ENCODE results near the gene PPAT.
"Not testable (repeated sequence)": the region's sequence is repeated elsewhere in the genome, so short reads cannot be mapped to it uniquely, and the experiment has no call there.

Gene PPAT

GRCh38 chr4:56435140-56435926, at the start of gene PPAT:
PPAT (minus strand) TSS chr4:56435615; CDS start chr4:56435477, 138 bp downstream.
- peak; percentile 97 for DNase-seq (ENCODE audit: low spot score)

GRCh38 chr4:56480691-56481090, 45.3 kb upstream of the PPAT start:
- no peak for DNase-seq (ENCODE audit: low spot score)

DNA sequence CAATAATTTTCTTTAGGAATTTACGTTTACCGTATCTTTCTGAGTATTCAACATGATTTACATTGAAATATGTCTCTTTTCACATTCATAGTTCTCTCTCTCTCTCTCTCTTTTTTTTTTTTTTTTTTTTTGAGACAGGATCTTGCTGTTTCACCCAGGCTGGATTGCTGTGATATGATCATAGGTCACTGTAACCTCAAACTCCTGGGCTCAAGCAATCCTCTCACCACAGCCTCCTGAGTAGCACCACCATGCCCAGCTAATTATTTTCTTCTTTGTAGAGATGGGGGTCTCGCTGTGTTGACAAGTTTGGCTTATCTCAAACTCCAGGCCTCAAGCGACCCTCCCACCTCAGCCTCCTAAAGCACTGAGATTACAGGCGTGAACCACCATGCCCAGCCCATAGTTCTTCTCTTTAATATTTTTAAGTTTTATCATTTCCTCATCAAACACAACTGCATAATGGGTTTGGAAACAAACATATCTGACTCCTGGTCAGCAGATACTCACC, 41.8 kb upstream of the PPAT start:
- no peak for DNase-seq (ENCODE audit: low spot score)

DNA sequence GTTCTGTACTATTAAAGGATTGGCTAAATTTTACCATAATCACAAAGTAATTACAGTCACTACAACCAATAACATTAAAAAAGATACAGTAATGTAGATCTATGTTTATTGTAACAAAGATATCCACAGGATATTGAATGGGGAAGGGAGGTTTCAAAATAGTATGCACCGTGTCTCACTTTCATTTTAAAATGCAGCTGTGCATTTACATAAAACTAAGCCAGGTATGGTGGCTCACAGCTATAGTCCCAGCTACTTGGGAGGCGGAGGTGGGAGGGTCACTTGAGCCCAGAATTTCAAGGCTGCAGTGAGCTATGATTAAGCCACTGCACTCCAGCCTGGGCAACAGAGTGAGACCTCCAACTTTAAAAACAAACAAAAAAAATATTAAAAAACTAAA, 40.5 kb upstream of the PPAT start:
- DNase-seq (ENCODE audit: low spot score), result no peak

DNA sequence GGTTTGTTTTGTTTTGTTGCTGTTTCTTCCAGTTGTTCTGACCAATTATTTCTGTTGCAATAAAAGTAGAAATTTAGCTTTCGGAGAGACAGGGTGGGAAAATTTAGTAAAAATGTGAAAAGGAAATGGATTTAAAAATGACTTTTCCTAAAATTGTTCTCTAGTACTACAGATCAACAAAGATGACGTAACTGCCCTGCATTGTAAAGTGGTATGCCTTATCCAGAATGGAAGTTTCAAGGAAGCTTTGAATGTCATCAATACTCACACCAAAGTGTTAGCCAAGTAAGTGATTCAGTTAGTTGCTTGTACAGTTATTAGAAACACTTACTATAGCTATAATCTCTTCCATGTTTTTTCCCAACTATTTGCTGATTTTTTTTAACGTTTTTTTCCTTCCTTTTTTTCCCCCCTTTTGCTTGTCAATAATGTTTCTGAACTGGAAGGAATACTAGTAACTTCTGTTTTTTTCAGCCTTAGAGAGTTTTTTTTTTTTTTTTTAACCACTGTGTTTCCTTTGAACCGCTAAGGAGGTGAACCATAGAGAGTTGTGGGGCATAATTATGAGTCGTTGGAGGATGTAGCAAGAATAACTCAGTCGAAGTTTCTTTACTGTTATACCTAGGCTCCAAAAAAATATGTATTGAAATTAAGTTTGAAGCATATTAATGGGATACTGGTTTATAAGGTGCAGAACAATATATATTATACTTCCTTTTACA, 34.2 kb upstream of the PPAT start:
- DNase-seq (ENCODE audit: low spot score), result no peak

DNA sequence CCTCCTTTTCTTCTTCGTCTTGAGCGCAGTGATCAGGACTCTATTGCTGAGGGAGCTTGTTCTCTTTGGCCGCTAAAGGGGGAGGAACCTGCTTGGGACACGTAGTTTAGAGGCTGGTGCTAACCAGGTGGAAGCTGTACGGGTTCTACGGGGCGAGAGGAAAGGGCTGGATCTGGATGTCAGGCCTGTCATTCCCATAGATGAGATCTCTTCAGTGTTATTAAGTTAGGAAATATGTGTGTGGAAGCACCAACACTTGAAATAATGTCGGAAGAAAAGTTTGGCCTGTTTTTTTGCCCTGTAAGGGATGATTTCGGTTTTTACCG, 32.6 kb upstream of the PPAT start:
- DNase-seq (ENCODE audit: low spot score), result no peak

GRCh38 chr4:56467284-56468096, 32.1 kb upstream of the PPAT start, which contains the start of gene SRP72:
SRP72 (plus strand) TSS chr4:56467617; CDS start chr4:56467636, 19 bp downstream.
- peak; percentile 90 for DNase-seq (ENCODE audit: low spot score)

GRCh38 chr4:56466910-56467283, 31.5 kb upstream of the PPAT start:
- peak; percentile 5 for DNase-seq (ENCODE audit: low spot score)

DNA sequence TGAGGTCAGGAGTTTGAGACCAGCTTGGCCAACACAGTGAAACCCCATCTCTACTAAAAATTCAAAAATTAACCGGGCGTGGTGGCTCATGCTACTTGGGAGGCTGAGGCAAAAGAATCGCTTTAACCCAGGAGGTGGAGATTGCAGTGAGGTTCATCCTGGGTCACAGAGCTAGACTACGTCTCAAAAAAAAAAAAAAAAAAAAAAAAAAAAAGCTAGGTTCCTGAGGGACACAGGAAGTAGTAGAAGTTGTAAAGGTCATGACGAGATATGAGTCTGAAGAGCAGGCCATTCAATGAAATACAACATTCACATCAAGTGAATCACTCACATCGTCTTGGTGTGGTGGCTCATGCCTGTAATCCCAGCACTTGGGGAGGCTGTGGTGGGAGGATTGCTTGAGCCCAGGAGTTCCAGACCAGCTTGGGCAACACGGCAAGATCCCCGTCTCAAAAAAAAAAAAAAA, 30.9 kb upstream of the PPAT start:
- not testable (repeated sequence) for DNase-seq (ENCODE audit: low spot score)

DNA sequence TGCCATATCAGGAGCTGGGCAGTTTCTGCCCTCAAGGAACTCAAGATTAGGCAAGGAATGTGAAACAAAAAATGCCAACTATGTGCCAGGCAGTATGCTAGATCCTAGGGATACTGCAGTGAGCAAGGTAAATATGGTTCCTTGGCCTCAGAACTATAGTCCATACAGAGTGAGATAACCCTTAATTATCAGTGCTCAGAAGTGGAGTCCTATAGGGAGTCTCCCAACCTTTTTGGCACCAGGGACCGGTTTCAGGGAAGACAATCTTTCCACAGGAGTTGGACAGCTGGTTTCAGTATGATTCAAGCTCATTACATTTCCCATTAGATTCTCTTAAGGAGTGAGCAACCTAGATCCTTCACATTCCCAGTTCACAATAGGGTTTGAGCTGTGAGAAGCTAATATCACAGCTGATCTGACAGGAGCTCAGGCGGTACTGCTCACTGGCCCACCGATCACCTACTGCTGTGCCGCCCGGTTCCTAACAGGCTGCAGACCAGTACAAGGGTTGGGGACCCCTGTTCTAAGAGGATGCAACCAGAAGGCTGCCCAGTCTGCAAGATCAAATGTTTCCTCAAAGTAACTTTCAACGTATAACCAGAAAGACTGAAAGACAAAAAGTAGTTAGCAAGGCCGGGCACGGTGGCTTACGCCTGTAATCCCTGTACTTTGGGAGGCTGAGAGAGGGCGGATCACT, 30.3 kb upstream of the PPAT start:
- no peak for DNase-seq (ENCODE audit: low spot score)

DNA sequence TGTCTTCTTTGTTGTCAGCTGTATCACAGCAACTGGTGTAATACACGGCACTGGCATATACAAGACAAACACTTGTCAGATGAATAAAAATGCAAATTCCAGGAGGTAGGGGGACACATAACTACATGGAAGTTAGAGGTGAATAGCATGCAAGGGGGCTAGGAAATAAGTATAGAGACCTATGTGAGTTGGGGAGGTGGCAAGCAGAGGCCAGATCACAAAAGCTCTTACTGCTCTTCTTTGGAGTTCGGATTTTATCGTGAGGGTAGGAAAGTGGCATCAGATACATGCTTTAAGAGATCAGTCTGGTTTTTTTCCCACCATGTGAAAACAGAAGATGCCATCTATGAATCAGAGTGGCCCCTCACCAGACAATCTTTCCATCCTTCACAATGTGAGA, 29.2 kb upstream of the PPAT start:
- DNase-seq (ENCODE audit: low spot score), result no peak

GRCh38 chr4:56463711-56464110, 28.3 kb upstream of the PPAT start:
- no peak for DNase-seq (ENCODE audit: low spot score)

DNA sequence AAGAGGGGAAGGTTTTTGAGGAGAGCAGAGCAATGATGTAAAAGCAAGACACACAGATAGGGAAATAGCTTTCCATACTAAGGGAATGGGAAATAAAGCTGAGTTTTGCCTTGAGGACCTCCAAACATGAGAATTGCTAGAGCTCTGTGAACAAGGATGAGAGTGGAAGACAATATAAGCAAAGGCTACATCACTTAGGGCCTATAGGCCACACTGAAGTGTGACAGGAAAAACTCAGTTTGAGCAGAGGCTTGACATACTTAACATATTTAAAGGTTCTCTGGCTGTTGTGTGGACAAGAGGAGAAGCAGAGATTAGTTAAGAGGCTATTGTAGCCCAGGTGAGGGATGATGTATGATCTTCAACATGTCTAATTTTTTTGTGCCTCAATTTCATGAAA, 26.7 kb upstream of the PPAT start:
- DNase-seq (ENCODE audit: low spot score), result no peak

DNA sequence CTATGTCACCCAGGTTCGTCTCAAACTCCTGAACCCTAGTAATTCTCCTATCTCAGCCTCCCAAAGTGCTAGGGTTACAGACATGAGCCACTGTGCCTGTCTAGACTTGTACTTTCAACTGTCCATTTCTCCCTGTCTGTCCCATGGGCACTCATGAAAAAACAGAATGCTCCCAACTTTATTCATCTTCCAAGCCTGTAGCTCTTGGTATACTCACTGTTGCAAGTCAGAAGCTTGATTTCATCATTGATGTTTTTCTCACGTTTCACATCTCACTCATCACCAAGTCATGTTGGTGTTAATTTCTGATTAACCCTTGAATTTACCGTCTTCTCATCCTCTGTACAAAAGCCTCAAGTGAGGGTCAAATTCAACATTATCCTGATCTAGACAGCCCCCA, 24.7 kb upstream of the PPAT start:
- no peak for DNase-seq (ENCODE audit: low spot score)

DNA sequence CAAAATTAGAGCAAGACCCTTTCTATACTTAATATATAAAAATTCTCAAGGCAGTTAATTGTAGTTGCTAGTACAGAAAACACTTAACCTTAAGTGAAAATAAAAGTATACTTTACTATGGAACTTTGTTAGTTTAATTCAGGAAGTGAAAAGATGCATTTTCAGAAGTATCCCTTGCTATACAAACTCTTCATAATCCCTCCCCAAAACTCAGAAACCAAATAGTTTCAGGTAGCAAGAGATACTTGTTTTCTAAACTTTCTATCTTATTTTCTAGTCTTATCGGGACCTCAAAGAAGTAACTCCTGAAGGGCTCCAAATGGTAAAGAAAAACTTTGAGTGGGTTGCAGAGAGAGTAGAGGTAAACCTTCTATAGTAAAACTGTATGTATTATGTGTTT, 14.9 kb upstream of the PPAT start:
- DNase-seq (ENCODE audit: low spot score), result no peak

DNA sequence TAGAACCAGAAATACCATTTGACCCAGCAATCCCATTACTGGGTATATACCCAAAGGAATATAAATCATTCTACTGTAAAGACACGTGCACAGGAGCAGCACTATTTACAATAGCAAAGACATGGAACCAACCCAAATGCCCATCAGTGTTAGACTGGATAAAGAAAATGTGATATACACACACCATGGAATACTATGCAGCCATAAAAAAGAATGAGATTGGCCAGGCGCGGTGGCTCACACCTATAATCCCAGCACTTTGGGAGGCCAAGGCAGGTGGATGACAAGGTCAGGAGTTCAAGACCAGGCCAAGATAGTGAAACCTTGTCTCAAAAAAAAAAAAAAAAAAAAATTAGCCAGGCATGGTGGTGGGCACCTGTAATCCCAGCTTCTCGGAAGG, 14.1 kb upstream of the PPAT start:
- DNase-seq (ENCODE audit: low spot score), result not testable (repeated sequence)

- no peak for DNase-seq (ENCODE audit: low spot score)
Observed at GRCh38 chr4:56448301-56448700, 12.9 kb upstream of the PPAT start.

DNA sequence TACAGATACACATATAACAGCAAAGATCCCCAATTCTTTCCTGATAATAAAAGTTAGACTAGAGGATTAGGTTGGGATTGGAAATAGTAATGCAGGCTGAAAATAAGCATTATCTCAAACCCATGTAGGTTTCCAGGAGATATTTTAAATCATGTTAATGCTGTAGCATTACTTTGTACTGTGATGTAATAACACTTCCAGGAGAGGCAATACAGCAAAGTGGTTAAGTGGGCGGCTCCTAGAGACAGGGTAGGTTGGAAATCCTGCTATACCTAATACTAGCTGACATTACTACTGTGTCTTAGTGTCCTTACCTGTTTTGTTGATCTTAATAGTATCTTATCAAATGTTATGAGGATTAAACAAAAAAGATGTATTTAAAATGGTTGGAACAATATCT, 10.3 kb upstream of the PPAT start:
- no peak for DNase-seq (ENCODE audit: low spot score)

DNA sequence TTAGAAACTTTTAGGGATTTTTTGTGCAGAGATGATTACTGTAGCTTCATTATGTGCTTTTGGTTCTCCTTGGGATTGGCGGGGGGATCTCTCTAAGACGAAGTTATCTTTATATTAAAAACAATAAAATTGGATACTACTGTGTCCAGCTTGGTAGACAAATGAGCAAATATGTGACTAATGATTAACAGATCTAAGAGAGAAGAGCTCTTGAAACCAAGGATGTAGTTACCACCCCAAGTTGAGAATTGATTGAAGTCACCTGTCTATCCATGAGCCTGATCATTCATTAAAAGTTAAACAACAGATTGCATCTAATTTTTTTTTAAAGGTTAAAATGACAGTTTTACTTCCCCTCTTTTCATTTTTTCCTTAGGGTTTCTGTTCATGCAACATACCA, 9.3 kb upstream of the PPAT start:
- no peak for DNase-seq (ENCODE audit: low spot score)

DNA sequence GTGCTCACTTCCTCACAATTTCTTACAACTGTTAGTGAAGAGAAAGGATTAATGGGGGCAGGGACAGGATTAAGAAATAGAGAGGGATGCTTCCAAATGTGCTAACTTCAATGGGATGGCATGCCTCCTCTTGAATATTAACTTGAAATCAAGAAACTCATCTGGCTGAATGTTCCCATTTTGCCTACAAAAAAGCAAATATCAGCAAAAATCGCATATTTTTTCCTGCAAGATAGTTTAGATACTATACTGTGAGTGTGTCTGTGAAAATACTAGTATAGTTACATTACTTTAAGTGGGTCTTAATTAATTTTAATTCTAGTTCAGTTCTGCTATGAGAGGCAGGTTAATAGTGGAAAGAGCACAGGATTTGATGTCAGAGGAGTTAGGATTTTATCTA, 5.6 kb upstream of the PPAT start:
- DNase-seq (ENCODE audit: low spot score), result peak; percentile 14

GRCh38 chr4:56438766-56439165, 3.4 kb upstream of the PPAT start:
- DNase-seq (ENCODE audit: low spot score), result no peak

DNA sequence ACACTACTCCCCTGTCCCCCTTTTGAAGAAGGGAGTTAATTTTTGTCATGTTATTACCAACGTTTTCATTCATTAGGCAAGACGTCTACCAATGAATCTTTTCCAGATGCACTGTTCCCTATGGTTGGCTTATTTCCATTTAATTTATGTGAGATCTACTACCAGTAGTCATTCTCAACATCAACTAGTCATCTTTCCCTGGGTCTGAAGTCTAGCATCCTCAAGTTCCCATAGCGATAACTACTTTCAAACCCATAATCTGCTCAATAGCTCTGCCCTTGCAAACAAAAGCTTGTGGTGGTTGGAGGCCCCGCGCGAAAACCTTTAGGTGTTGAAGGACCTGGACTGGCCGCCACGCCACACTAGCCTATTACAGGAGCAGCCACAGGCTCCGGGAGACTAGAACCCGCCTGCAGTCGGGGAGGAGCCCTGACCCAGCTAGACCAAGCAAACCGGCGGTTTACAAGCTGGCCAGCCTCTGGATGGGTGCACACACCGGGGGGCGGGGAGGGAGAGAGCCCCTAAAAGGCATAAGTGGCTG, 746 bp downstream of the PPAT start:
- peak; percentile 23 for DNase-seq (ENCODE audit: low spot score)

Data from globus pallidus (tissue), 1 donor.